ENCODE results near the gene ENTREP3. TPM values are rescaled to one million over a fixed set of nuclear protein-coding genes. Genes with fewer than 3 reads are reported as not detected.
"Not testable (repeated sequence)": the region's sequence is repeated elsewhere in the genome, so short reads cannot be mapped to it uniquely, and the experiment has no call there.

The ENTREP3 gene
- total RNA-seq, 1 donor from 2014 or later, result 2.1 TPM

DNA sequence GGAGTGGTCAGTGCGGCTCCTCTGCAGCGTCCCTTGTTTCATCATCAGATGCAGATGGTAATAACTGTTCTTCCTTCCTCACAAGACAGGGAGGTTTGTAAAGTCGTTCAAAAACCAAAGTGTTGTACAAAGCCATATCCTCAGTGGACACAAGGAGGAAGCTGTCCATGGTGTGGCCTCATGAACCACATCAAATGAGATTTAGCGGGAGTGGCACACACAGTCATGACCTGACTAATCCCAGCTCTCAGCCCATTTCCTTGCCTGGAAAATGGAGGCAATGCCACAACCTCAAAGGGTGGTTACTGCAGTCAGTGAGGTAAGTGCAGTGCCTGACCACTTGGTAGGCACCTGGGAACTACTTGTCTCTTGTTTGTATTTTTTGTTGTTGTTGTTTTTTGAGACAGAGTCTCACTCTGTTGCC is 13.4 kb downstream of the ENTREP3 start:
- no peak overlapping the region for H3K27ac ChIP-seq (ENCODE audit: low read depth, low read length)
- peaks cover 0 to 7% (median 5%) of the 10 kb centered on the region in 3 donors for H3K36me3 ChIP-seq (ENCODE audit: control insufficient read depth in 3 of 3, insufficient read depth in 3 of 3, low read length in 3 of 3)
- H3K27me3 ChIP-seq (ENCODE audit: control insufficient read depth in 3 of 3, insufficient read depth in 3 of 3, low read length in 3 of 3), result no peaks in the 10 kb centered on the region
- H3K9ac ChIP-seq (ENCODE audit: low read depth in 1 of 3, low read length in 3 of 3), result no peak overlapping the region
- no peaks in the 10 kb centered on the region for H3K9me3 ChIP-seq (ENCODE audit: control insufficient read depth in 3 of 3, low read length in 3 of 3)
- peaks cover 22 to 37% (median 22%) of the 10 kb centered on the region in 3 donors for H3K4me1 ChIP-seq (ENCODE audit: control insufficient read depth in 3 of 3, insufficient read depth in 3 of 3, low read length in 3 of 3)
- no peak overlapping the region for H3K4me3 ChIP-seq (ENCODE audit: low read length in 3 of 3)

DNA sequence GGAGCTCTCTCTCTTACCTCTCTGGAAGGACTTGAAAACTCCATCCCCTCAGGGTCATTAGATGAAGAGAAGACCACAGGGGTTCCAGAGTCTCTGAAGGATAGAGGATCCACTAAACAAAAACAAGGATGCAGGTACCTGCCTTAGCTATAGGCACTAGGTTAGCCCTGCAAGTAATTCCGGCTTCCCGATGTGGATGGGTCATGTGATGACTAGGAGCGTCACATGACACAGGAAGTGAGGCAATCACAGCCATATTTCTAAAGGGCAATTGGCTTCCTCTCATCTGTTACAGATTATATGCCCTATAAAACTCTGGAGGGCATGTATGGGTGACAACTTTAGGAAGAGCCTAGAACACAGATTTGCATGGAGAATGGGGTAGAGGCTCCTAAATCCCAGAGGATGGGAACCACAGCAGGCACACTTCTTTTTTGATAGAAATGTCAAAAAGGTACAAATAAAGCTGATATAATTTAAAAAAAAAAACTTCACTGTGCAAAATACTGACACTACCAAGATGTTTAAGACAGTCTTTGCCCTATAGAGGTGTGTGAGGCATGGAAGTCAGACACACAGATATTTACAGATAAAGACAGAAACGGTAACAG is 14.1 kb downstream of the ENTREP3 start:
- Histone ChIP-seq H3K9me3 (ENCODE audit: control insufficient read depth in 3 of 3, low read length in 3 of 3) (no peaks in the 10 kb centered on the region), H3K36me3 (ENCODE audit: control insufficient read depth in 3 of 3, insufficient read depth in 3 of 3, low read length in 3 of 3) (peaks cover 4 to 14% (median 10%) of the 10 kb centered on the region in 3 donors), H3K4me3 (ENCODE audit: low read length in 3 of 3) (peak overlapping the region; percentile 56 to 78 (median 68)), H3K4me1 (ENCODE audit: control insufficient read depth in 3 of 3, insufficient read depth in 3 of 3, low read length in 3 of 3) (peaks cover 22 to 37% (median 22%) of the 10 kb centered on the region in 3 donors), H3K27ac (ENCODE audit: low read depth, low read length) (no peak overlapping the region), H3K27me3 (ENCODE audit: control insufficient read depth in 3 of 3, insufficient read depth in 3 of 3, low read length in 3 of 3) (no peaks in the 10 kb centered on the region), H3K9ac (ENCODE audit: low read depth in 1 of 3, low read length in 3 of 3) (peak overlapping the region in 1 of 3 donors; percentile 54)

DNA sequence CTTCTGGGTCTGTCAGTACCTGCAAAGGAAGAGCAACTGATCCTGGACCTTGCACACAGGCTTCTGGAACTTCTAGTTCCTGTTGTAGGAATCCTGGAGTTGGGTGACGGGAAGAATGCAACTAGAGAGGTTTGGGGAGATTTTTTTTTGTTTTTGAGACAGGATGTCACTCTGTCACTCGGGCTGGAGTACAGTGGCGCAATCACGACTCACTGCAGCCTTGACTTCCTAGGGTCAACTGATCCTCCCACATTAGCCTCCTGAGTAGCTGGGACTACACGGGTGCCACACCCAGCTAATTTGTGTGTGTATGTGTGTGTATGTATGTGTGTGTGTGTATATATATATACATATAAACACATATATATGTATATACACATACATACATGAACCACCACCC is 18.8 kb downstream of the ENTREP3 start:
- no peaks in the 10 kb centered on the region for H3K9me3 ChIP-seq (ENCODE audit: control insufficient read depth in 3 of 3, low read length in 3 of 3)
- H3K27ac ChIP-seq (ENCODE audit: low read depth, low read length), result no peak overlapping the region
- H3K27me3 ChIP-seq (ENCODE audit: control insufficient read depth in 3 of 3, insufficient read depth in 3 of 3, low read length in 3 of 3), result no peaks in the 10 kb centered on the region
- H3K4me3 ChIP-seq (ENCODE audit: low read length in 3 of 3), result no peak overlapping the region
- peaks cover 7 to 20% (median 19%) of the 10 kb centered on the region in 3 donors for H3K36me3 ChIP-seq (ENCODE audit: control insufficient read depth in 3 of 3, insufficient read depth in 3 of 3, low read length in 3 of 3)
- H3K4me1 ChIP-seq (ENCODE audit: control insufficient read depth in 3 of 3, insufficient read depth in 3 of 3, low read length in 3 of 3), result peaks cover 4 to 9% (median 8%) of the 10 kb centered on the region in 3 donors
- no peak overlapping the region for H3K9ac ChIP-seq (ENCODE audit: low read depth in 1 of 3, low read length in 3 of 3)

DNA sequence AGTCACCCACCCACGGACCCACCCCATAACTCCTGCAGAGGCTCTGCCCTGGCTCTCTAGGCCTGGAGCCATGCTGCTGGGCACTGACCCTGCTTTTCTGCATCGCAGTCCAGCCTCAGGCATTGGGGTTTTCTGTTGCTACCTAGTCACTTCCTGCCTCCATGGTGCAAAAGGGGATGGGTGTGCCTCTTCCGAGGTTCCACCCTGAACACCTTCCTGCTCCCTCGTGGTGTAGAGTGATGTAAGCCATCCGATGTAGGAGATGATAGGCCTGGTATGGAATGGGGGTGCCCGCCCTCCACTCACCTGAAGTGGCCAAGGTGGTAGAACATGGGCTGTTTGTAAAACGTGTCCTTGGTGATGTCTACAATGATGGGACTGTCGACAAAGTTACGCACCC is 19.9 kb downstream of the ENTREP3 start:
- H3K27ac ChIP-seq (ENCODE audit: low read depth, low read length); H3K27me3 ChIP-seq (ENCODE audit: control insufficient read depth in 3 of 3, insufficient read depth in 3 of 3, low read length in 3 of 3); H3K9ac ChIP-seq (ENCODE audit: low read depth in 1 of 3, low read length in 3 of 3); H3K9me3 ChIP-seq (ENCODE audit: control insufficient read depth in 3 of 3, low read length in 3 of 3); H3K4me3 ChIP-seq (ENCODE audit: low read length in 3 of 3); H3K4me1 ChIP-seq (ENCODE audit: control insufficient read depth in 3 of 3, insufficient read depth in 3 of 3, low read length in 3 of 3): not testable (repeated sequence)
- H3K36me3 ChIP-seq (ENCODE audit: control insufficient read depth in 3 of 3, insufficient read depth in 3 of 3, low read length in 3 of 3), result peaks cover 7 to 20% (median 19%) of the 10 kb centered on the region in 3 donors

DNA sequence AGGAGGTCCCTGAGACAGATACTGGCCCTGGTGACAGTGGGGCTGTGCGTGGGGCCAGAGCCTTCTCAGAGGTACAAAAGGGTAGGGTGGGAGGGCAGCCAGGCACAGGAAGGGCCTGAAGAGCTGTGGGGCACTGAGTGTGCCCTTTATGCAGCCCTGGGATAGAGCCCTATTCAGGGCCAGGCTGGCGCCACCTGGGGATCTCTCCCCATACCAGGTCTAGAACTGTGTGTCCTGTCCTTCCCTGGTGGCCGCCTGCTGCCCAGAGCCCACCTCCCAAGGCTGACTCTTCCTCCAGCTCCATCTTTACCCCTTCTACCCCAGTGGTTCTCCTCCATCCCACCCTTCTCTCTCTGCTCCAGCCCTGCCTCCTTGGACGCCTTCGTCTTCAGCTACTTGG is 21.8 kb downstream of the ENTREP3 start:
- H3K9me3 ChIP-seq (ENCODE audit: control insufficient read depth in 3 of 3, low read length in 3 of 3); H3K9ac ChIP-seq (ENCODE audit: low read depth in 1 of 3, low read length in 3 of 3); H3K27ac ChIP-seq (ENCODE audit: low read depth, low read length); H3K4me3 ChIP-seq (ENCODE audit: low read length in 3 of 3); H3K27me3 ChIP-seq (ENCODE audit: control insufficient read depth in 3 of 3, insufficient read depth in 3 of 3, low read length in 3 of 3); H3K4me1 ChIP-seq (ENCODE audit: control insufficient read depth in 3 of 3, insufficient read depth in 3 of 3, low read length in 3 of 3): not testable (repeated sequence)
- H3K36me3 ChIP-seq (ENCODE audit: control insufficient read depth in 3 of 3, insufficient read depth in 3 of 3, low read length in 3 of 3), result peaks cover 7 to 19% (median 16%) of the 10 kb centered on the region in 3 donors

DNA sequence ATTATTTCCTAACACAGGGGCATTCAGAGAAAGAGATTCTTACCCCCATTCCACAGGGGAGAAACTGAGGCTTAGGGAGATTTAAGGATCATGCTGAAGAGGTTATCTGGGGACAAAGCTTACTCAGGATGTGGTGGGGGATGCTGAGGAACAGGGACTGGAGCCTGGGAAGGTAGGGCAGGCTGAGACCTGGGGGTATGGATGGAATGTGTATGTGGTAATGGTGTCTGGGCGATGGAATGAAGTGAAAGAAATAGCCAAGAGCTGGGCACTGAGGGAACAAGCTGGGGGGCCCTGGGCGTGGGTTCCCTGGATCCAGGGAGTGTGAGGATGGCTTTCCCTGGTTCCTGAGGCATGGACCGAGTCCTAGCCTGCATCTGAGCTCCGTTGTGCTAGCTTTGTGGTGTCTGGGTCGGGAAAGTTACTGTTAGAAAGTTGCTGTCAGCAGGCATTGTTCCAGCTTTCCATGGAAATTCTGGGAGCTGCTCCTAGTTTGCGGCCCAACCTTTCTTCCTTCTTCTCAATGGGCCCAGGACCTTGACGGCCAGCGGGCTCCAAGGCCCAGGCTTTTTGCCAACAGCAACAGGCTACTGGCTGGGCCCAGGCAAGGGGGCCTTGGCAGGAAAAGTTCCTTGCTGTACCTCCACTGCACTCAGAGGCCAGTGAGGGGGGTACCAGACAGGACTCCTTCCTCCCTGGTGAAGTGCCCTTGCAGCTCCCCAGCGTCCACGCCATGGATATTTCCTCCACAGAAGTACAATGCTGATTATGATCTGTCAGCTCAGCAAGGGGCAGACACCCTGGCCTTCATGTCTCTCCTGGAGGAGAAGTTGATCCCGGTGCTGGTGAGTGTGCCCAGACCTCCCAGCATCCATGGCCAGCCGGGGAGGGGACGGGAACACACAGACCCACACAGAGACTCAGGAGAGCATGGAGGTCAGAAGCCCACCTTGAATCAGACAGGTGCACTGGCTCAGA is 23.0 kb downstream of the ENTREP3 start:
- H3K27ac ChIP-seq (ENCODE audit: low read depth, low read length); H3K9me3 ChIP-seq (ENCODE audit: control insufficient read depth in 3 of 3, low read length in 3 of 3); H3K9ac ChIP-seq (ENCODE audit: low read depth in 1 of 3, low read length in 3 of 3); H3K27me3 ChIP-seq (ENCODE audit: control insufficient read depth in 3 of 3, insufficient read depth in 3 of 3, low read length in 3 of 3); H3K4me3 ChIP-seq (ENCODE audit: low read length in 3 of 3); H3K4me1 ChIP-seq (ENCODE audit: control insufficient read depth in 3 of 3, insufficient read depth in 3 of 3, low read length in 3 of 3): not testable (repeated sequence)
- peaks cover 7 to 19% (median 16%) of the 10 kb centered on the region in 3 donors for H3K36me3 ChIP-seq (ENCODE audit: control insufficient read depth in 3 of 3, insufficient read depth in 3 of 3, low read length in 3 of 3)

DNA sequence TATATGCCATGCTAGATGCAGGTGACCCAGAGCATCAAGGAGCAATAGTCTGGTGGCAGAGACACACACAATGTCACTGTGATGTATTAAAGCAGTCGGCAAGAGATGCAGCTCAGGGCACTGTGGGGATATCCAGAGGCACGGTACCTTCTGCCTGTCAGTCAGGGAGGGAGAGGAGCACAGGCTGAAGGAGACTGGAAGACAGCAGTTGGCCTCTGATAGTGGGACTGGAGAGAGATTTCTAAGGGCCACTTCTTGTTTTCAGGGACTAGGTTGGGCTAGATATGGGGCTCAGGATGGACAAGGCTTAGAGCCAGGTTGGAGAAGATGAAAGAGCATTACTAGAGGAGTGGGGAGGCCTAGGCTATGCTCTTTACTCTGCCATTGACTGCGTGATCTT is 24.0 kb downstream of the ENTREP3 start:
- H3K4me1 ChIP-seq (ENCODE audit: control insufficient read depth in 3 of 3, insufficient read depth in 3 of 3, low read length in 3 of 3), result peaks cover 12 to 16% (median 16%) of the 10 kb centered on the region in 3 donors
- not testable (repeated sequence) for H3K36me3 ChIP-seq (ENCODE audit: control insufficient read depth in 3 of 3, insufficient read depth in 3 of 3, low read length in 3 of 3); H3K9ac ChIP-seq (ENCODE audit: low read depth in 1 of 3, low read length in 3 of 3); H3K27me3 ChIP-seq (ENCODE audit: control insufficient read depth in 3 of 3, insufficient read depth in 3 of 3, low read length in 3 of 3); H3K9me3 ChIP-seq (ENCODE audit: control insufficient read depth in 3 of 3, low read length in 3 of 3); H3K4me3 ChIP-seq (ENCODE audit: low read length in 3 of 3); H3K27ac ChIP-seq (ENCODE audit: low read depth, low read length)

DNA sequence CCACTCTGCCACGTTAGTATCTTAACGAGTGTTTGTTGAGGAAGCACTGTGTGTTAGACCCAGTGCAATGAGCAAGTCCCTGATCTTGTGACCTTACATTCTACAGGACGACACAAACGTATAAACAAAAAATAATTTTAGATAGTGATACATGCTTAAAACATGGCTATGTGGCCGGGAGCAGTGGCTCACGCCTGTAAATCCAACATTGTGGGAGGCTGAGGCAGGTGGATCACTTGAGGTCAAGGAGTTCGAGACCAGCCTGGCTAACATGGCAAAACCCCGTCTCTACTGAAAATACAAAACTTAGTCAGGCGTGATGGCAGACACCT is 27.2 kb downstream of the ENTREP3 start:
- no peaks in the 10 kb centered on the region for H3K36me3 ChIP-seq (ENCODE audit: control insufficient read depth in 3 of 3, insufficient read depth in 3 of 3, low read length in 3 of 3)
- peak overlapping the region; percentile 78 for H3K27ac ChIP-seq (ENCODE audit: low read depth, low read length)
- no peaks in the 10 kb centered on the region for H3K27me3 ChIP-seq (ENCODE audit: control insufficient read depth in 3 of 3, insufficient read depth in 3 of 3, low read length in 3 of 3)
- H3K4me3 ChIP-seq (ENCODE audit: low read length in 3 of 3), result peak overlapping the region; percentile 67 to 71 (median 70)
- peaks cover 14 to 20% (median 17%) of the 10 kb centered on the region in 3 donors for H3K4me1 ChIP-seq (ENCODE audit: control insufficient read depth in 3 of 3, insufficient read depth in 3 of 3, low read length in 3 of 3)
- H3K9me3 ChIP-seq (ENCODE audit: control insufficient read depth in 3 of 3, low read length in 3 of 3), result no peaks in the 10 kb centered on the region
- peak overlapping the region; percentile 72 to 90 (median 81) for H3K9ac ChIP-seq (ENCODE audit: low read depth in 1 of 3, low read length in 3 of 3)

DNA sequence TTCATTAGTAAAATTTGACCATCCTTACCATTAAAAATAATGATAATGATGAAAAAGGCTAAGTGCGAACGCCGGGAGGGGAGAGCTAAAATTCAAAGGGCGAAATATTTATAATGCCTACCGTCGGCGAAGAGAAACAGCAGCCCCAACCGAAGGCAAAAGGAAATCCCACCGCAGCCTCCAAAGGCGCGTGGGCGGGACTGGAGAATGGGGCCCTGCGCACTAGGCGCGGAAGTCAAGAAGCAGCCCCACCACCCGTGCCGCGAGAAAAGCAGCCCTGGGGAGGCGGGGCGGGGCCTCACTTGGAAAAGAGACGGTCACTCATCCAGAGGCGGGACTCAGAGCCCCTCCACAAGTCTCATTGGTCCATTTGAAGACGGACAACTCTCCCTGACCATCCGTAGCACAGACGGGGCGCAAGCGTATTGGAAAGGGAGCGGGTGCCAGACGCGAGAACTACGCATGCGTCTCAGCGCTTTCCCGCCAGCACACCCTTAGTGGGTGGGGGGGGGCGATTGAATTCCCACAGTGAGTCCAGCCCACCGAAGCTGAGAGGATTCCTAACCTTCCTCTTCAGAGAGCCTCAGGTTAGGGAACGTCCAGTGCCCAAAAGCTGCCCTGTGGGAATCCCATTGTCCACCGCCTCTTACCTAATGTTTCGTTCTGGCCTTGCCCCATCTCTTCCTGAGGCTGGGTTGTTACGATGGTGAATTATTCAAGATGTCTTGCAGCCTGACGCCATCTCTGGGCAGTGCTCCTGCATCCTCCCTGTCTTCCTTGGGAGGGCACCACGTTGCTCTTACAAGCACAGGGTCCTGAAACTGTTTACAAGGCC is 27.8 kb downstream of the ENTREP3 start:
- Histone ChIP-seq H3K9ac (ENCODE audit: low read depth in 1 of 3, low read length in 3 of 3) (peak overlapping the region; percentile 81 to 90 (median 84)), H3K36me3 (ENCODE audit: control insufficient read depth in 3 of 3, insufficient read depth in 3 of 3, low read length in 3 of 3) (no peaks in the 10 kb centered on the region), H3K27ac (ENCODE audit: low read depth, low read length) (peak overlapping the region; percentile 78), H3K4me3 (ENCODE audit: low read length in 3 of 3) (peak overlapping the region; percentile 67 to 76 (median 76)), H3K27me3 (ENCODE audit: control insufficient read depth in 3 of 3, insufficient read depth in 3 of 3, low read length in 3 of 3) (no peaks in the 10 kb centered on the region), H3K9me3 (ENCODE audit: control insufficient read depth in 3 of 3, low read length in 3 of 3) (no peaks in the 10 kb centered on the region), H3K4me1 (ENCODE audit: control insufficient read depth in 3 of 3, insufficient read depth in 3 of 3, low read length in 3 of 3) (peaks cover 14 to 20% (median 17%) of the 10 kb centered on the region in 3 donors)

Measured in skeletal muscle tissue (tissue), 4 donors.